GM23338 (cell line): ENCODE results near the gene SOCS2. TPM values are rescaled to one million over a fixed set of nuclear protein-coding genes. Genes with fewer than 3 reads are reported as not detected.

ENCODE experiments used
- ATAC-seq: fragments of 200-7000 bp; cut with Tn5 transposase; 3 replicates; pipeline ENCODE4 v1.9.1; 2020
- DNase-seq: peaks from one replicate; pipeline ENCODE4 v3.0.0-alpha.2; 2015; ENCODE audit warnings: low spot score
- H2AFZ ChIP-seq: fragments of 200-600 bp; sonication (generic); 2 replicates; pipeline ENCODE4 v1.8.0; 2016; ENCODE audit warnings: antibody characterized with exemption, mild to moderate bottlenecking, moderate library complexity
- H3F3A ChIP-seq: fragments of 200-600 bp; sonication (generic); replicated peaks from 2 replicates; pipeline ENCODE4 v1.8.0; 2017; ENCODE audit warnings: antibody characterized with exemption, mixed run types, low read depth
- H3K27ac ChIP-seq: fragments of 200-600 bp; sonication (generic); 2 replicates; pipeline ENCODE4 v1.6.1; 2016; ENCODE audit warnings: low read depth
- H3K27me3 ChIP-seq: fragments of 200-600 bp; sonication (generic); 2 replicates; pipeline ENCODE4 v1.8.0; 2016; ENCODE audit warnings: mild to moderate bottlenecking, mixed run types, moderate library complexity; ENCODE audit not compliant: insufficient read depth
- H3K36me3 ChIP-seq: fragments of 200-600 bp; sonication (generic); 2 replicates; pipeline ENCODE4 v1.8.0; 2016; ENCODE audit warnings: mild to moderate bottlenecking; ENCODE audit not compliant: insufficient read depth
- H3K4me1 ChIP-seq: fragments of 200-600 bp; sonication (generic); 2 replicates; pipeline ENCODE4 v1.8.0; 2016; ENCODE audit warnings: mild to moderate bottlenecking, moderate library complexity; ENCODE audit not compliant: insufficient read depth
- H3K4me2 ChIP-seq: fragments of 200-600 bp; sonication (generic); 2 replicates; pipeline ENCODE4 v1.7.1; 2017; ENCODE audit warnings: mixed run types
- H3K4me3 ChIP-seq: fragments of 200-600 bp; sonication (generic); 2 replicates; pipeline ENCODE4 v1.6.1; 2016; ENCODE audit warnings: mixed run types
- H3K79me2 ChIP-seq: fragments of 200-600 bp; sonication (generic); replicated peaks from 2 replicates; pipeline ENCODE4 v1.8.0; 2017; ENCODE audit warnings: mild to moderate bottlenecking; ENCODE audit not compliant: insufficient read depth
- H3K9me2 ChIP-seq: fragments of 200-600 bp; sonication (generic); 2 replicates; pipeline ENCODE4 v1.8.0; 2017; ENCODE audit not compliant: insufficient read depth
- H4K20me1 ChIP-seq: fragments of 200-600 bp; sonication (generic); replicated peaks from 2 replicates; pipeline ENCODE4 v1.8.0; 2017; ENCODE audit warnings: mild to moderate bottlenecking; ENCODE audit not compliant: insufficient read depth
- H3K27ac Mint-ChIP-seq: 2 replicates; pipeline ENCODE4 v1.8.0; 2020; ENCODE audit warnings: inconsistent platforms, mild to moderate bottlenecking, moderate library complexity, mixed read lengths
- H3K27me3 Mint-ChIP-seq: 3 replicates; pipeline ENCODE4 v1.8.0; 2022; ENCODE audit warnings: low read depth, mild to moderate bottlenecking, moderate library complexity, mixed read lengths, inconsistent platforms; ENCODE audit not compliant: insufficient read depth, poor library complexity
- H3K36me3 Mint-ChIP-seq: 3 replicates; pipeline ENCODE4 v1.8.0; 2021; ENCODE audit warnings: low read depth, mild to moderate bottlenecking, inconsistent platforms, moderate library complexity, mixed read lengths
- H3K4me1 Mint-ChIP-seq: 3 replicates; pipeline ENCODE4 v1.8.0; 2020; ENCODE audit warnings: mild to moderate bottlenecking, inconsistent platforms, mixed read lengths
- H3K4me3 Mint-ChIP-seq: 3 replicates; pipeline ENCODE4 v1.8.0; 2021; ENCODE audit warnings: moderate library complexity, mild to moderate bottlenecking, inconsistent platforms, mixed read lengths
- H3K9me3 Mint-ChIP-seq: 3 replicates; pipeline ENCODE4 v1.8.0; 2020; ENCODE audit warnings: moderate library complexity, mild to moderate bottlenecking, inconsistent platforms, mixed read lengths
- CTCF ChIP-seq, 2 experiments: fragments of 200-600 bp in 1 of 2; sonication (generic) in 1 of 2; conservative IDR thresholded peaks; 2 replicates each; pipeline versions ENCODE4 v1.5.1 to v1.6.1; 2016 to 2017; ENCODE audit warnings: antibody characterized with exemption in 2 of 2, low read depth in 2 of 2, mild to moderate bottlenecking in 2 of 2, moderate library complexity in 1 of 2
- ETS1 ChIP-seq: IDR thresholded peaks from 2 replicates; pipeline ENCODE4 v1.6.1; 2016; ENCODE audit warnings: antibody characterized with exemption
- ZNF114 ChIP-seq: fragments of 250-450 bp; sonication (Bioruptor Pico); IDR thresholded peaks from 2 replicates; pipeline ENCODE4 v1.5.0; 2020; ENCODE audit warnings: mild to moderate bottlenecking, moderate library complexity
- ZNF462 ChIP-seq: fragments of 250-450 bp; sonication (Bioruptor Pico); IDR thresholded peaks from 2 replicates; pipeline ENCODE4 v1.5.0; 2020; ENCODE audit warnings: mild to moderate bottlenecking, moderate library complexity
- polyA plus RNA-seq: library from polyadenylated mRNA; unstranded; fragments of >200 nt; fragmentation: Nextera tagmentation; extraction: Ambion mirVana; gene quantifications from 2 replicates; pipeline ENCODE4 v1.2.1, GENCODE V29; 2016
- total RNA-seq: library from RNA; depleted of rRNA; stranded (reverse); fragments of >200 nt; shearing (Covaris generic); gene quantifications from 2 replicates; pipeline ENCODE4 v1.2.3, GENCODE V29; 2014

SOCS2 gene
- total and polyA plus RNA-seq, 2 experiments from 2014 or later: 15.5 to 32.4 TPM

GRCh38 chr12:93536766-93537488, 35.5 kb upstream of the SOCS2 start (continued):
- no peak for TF ChIP-seq ZNF462 (CRISPR knock-in tag)
- no peak for TF ChIP-seq ETS1

- no peak overlapping the region for H3K4me3 Mint-ChIP-seq
- Histone ChIP-seq H4K20me1 (no peaks in the 10 kb centered on the region), H3K27ac (no peak overlapping the region), H3K9me2 (no peaks in the 10 kb centered on the region), H3K4me1 (no peaks in the 10 kb centered on the region), H3K79me2 (no peaks in the 10 kb centered on the region), H2AFZ (no peak overlapping the region), H3K4me3 (no peak overlapping the region), H3K36me3 (no peaks in the 10 kb centered on the region), H3K4me2 (no peak overlapping the region), H3F3A (no peaks in the 10 kb centered on the region), H3K27me3 (no peaks in the 10 kb centered on the region)
- ATAC-seq (peak; percentile 35), DNase-seq (peak; percentile 53)
- no peaks in the 10 kb centered on the region for H3K4me1 Mint-ChIP-seq
- H3K36me3 Mint-ChIP-seq: no peaks in the 10 kb centered on the region
- H3K9me3 Mint-ChIP-seq: no peaks in the 10 kb centered on the region
- no peak overlapping the region for H3K27ac Mint-ChIP-seq
- TF ChIP-seq ZNF114 (CRISPR knock-in tag) (no peak), CTCF (conservative IDR thresholded peaks at IDR 0.05; ENCODE audit: low read depth in 2 of 2) (peak; percentile 51 to 67)
- H3K27me3 Mint-ChIP-seq: peaks cover 3% of the 10 kb centered on the region
Measured at GRCh38 chr12:93537769-93538168, 34.7 kb upstream of the SOCS2 start.
